Activated T-helper 1 cell treated with anti-CD3 and anti-CD28 coated beads, Interleukin-12 subunit alpha, Interleukin-12 subunit beta, Interleukin-2, Interleukin-4 antibody, amounts not matched to agents 30 ng/mL and 10 ng/mL and 1 ng/mL, durations not matched to agents 14 hours and 24 hours and 36 hours (primary cell): Measurements from ENCODE around the gene TBC1D8. TPM values are rescaled to one million over a fixed set of nuclear protein-coding genes. Genes with fewer than 3 reads are reported as not detected.

Source experiments
- DNase-seq: peaks from one replicate; pipeline ENCODE4 v3.0.0; 2021; ENCODE audit warnings: low spot score
- H3K27ac Mint-ChIP-seq: one replicate; pipeline ENCODE4 v1.8.0; 2021; ENCODE audit warnings: mild to moderate bottlenecking, mixed read lengths
- H3K27me3 Mint-ChIP-seq: one replicate; pipeline ENCODE4 v1.8.0; 2022; ENCODE audit warnings: mild to moderate bottlenecking, moderate library complexity, mixed read lengths; ENCODE audit not compliant: insufficient read depth
- H3K36me3 Mint-ChIP-seq: one replicate; pipeline ENCODE4 v1.8.0; 2021; ENCODE audit warnings: low read depth, mixed read lengths
- H3K4me1 Mint-ChIP-seq: one replicate; pipeline ENCODE4 v1.8.0; 2021; ENCODE audit warnings: low read depth, mixed read lengths
- H3K4me3 Mint-ChIP-seq: one replicate; pipeline ENCODE4 v1.8.0; 2021; ENCODE audit warnings: mild to moderate bottlenecking, moderate library complexity, mixed read lengths
- H3K9me3 Mint-ChIP-seq: one replicate; pipeline ENCODE4 v1.8.0; 2021; ENCODE audit warnings: mixed read lengths
- intact Hi-C: fragments of 100-400 bp; cut with micrococcal nuclease; formaldehyde crosslinking; loops from one replicate; pipeline ENCODE4 v1.15.1; 2024
- total RNA-seq: library from RNA; stranded (reverse); gene quantifications from 2 replicates; pipeline ENCODE4 v1.2.3, GENCODE V29; 2022

The TBC1D8 gene
- total RNA-seq, 1 donor from 2014 or later = 1.1 TPM

DNA sequence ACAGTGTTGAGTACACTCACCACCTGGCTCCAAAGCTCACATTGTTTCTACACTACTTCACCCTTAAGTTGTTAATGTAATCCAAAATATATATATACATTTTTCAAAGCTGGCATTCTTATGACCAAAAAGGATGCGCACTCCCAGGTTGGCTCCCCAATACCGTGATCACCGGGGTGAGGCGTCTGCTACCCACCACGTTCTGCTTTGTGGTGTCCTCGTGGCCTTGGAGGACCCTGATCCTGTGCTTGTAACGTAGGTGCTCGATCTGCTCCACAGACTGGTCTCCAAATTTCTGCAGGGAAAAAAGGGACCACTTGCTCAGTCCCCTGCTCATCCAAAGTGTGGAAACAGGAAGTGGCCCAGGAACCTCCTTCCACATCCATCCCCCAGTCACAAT lies 123.3 kb downstream of the TBC1D8 start:
- no peak overlapping the region for H3K27ac Mint-ChIP-seq
- intact Hi-C loops = no loop called here
- no peak overlapping the region for H3K4me3 Mint-ChIP-seq

GRCh38 chr2:101026923-101027469 lies 124.2 kb downstream of the TBC1D8 start:
- no peak overlapping the region for H3K4me3 Mint-ChIP-seq
- peaks cover 3% of the 10 kb centered on the region for H3K36me3 Mint-ChIP-seq
- H3K9me3 Mint-ChIP-seq = no peaks in the 10 kb centered on the region
- DNase-seq = no peak
- intact Hi-C loops = no loop called here
- no peaks in the 10 kb centered on the region for H3K27me3 Mint-ChIP-seq
- no peaks in the 10 kb centered on the region for H3K4me1 Mint-ChIP-seq
- no peak overlapping the region for H3K27ac Mint-ChIP-seq

More for the DNA sequence above, 123.3 kb downstream of the TBC1D8 start:
- no peaks in the 10 kb centered on the region for H3K27me3 Mint-ChIP-seq
- H3K9me3 Mint-ChIP-seq = no peaks in the 10 kb centered on the region
- DNase-seq = no peak
- no peaks in the 10 kb centered on the region for H3K36me3 Mint-ChIP-seq
- H3K4me1 Mint-ChIP-seq = no peaks in the 10 kb centered on the region

DNA sequence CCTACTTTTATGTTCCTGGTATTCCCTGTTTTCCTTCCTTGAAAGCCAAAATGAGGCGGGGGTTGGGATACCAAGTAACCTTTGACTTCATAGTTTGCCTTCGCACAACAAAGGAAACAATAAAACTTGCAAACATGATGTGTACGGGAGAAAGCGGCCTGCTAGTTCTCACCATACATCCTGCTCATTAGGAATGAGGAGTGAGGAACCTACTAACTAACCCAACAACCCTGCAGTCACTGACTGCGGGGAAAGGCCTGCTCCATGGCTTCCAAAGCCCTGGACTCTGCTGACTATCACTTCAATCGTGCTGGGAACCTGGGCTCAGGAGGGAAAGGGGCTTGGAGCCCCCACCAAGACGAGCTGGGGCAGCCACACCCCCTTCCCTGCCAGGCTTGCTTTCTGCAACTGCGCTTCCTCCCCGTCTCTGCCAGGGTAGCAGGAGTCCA lies 124.9 kb downstream of the TBC1D8 start:
- Mint-ChIP-seq H3K4me1 (no peaks in the 10 kb centered on the region), H3K36me3 (peaks cover 3% of the 10 kb centered on the region), H3K9me3 (no peaks in the 10 kb centered on the region), H3K27me3 (no peaks in the 10 kb centered on the region), H3K27ac (no peak overlapping the region), H3K4me3 (no peak overlapping the region)
- intact Hi-C loops = no loop called here
- no peak for DNase-seq

DNA sequence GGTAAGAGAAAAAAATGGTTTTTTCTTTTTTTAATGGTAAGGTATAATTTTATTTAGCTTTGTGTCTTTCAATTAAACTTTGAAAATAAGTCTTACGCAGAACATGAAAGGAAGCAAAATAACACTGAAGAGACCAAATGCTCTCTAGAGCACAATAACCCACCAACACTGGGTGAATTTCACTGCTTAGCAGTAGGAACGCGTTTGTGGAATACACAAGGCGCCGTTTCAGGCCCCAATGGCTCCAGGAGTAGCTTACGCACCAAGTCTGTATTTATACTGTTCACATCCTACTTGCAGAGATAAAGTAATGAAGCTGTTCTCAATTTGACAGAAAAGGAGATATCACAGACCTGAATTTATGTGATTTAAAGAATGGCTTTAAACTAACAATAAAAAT lies 125.6 kb downstream of the TBC1D8 start:
- no peak overlapping the region for H3K27ac Mint-ChIP-seq
- DNase-seq = no peak
- intact Hi-C loops = no loop called here
- no peaks in the 10 kb centered on the region for H3K9me3 Mint-ChIP-seq
- H3K36me3 Mint-ChIP-seq = peaks cover 7% of the 10 kb centered on the region
- no peaks in the 10 kb centered on the region for H3K27me3 Mint-ChIP-seq
- H3K4me3 Mint-ChIP-seq = no peak overlapping the region
- H3K4me1 Mint-ChIP-seq = no peaks in the 10 kb centered on the region

DNA sequence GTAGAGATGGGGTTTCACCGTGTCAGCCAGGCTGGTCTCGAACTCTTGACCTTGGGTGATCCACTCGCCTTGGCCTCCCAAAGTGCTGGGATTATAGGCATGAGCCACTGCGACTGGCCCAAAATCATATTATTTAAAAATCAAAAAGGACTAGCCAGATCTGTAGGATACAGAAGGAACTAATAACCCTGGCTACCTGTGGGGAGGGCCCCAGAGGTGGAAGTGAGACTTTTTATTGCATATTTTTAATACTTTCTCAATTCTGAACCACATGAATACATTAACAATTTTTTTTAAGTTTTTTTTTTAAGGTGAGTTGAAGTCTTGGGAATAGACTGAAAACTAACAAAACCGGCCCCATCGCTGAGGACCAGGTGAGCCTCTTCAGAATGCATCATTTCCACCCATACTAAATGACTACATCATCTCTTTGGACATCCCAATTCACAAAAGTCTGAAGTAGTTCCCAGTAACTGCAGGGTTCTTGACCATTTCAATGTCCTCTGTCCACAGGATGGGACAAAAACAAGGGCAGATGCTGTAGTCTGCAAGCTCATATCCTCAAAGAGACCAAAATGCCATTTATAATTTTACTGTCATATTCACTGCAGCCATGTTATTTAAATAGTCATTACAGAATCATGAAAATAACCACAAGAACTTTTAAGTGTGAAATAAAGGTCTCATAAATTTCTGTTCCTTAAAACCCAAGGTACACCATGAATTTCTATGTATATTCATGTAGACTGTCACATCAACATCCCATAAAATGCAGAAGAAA lies 127.7 kb downstream of the TBC1D8 start:
- H3K36me3 Mint-ChIP-seq = peaks cover 17% of the 10 kb centered on the region
- no peaks in the 10 kb centered on the region for H3K27me3 Mint-ChIP-seq
- H3K27ac Mint-ChIP-seq = no peak overlapping the region
- H3K4me3 Mint-ChIP-seq = no peak overlapping the region
- DNase-seq = no peak
- no peaks in the 10 kb centered on the region for H3K4me1 Mint-ChIP-seq
- intact Hi-C loops = no loop called here
- H3K9me3 Mint-ChIP-seq = no peaks in the 10 kb centered on the region

- Mint-ChIP-seq H3K9me3 (no peaks in the 10 kb centered on the region), H3K27me3 (no peaks in the 10 kb centered on the region), H3K27ac (no peak overlapping the region), H3K4me1 (no peaks in the 10 kb centered on the region), H3K4me3 (no peak overlapping the region), H3K36me3 (peaks cover 17% of the 10 kb centered on the region)
- intact Hi-C loops = no loop called here
- DNase-seq = no peak
These were observed 129.0 kb downstream of the TBC1D8 start for GRCh38 chr2:101022221-101022620.

GRCh38 chr2:101018934-101019333 lies 132.2 kb downstream of the TBC1D8 start:
- peak overlapping the region; percentile 55 for H3K27ac Mint-ChIP-seq
- no peaks in the 10 kb centered on the region for H3K9me3 Mint-ChIP-seq
- intact Hi-C loops = loop anchor here (10.0 kb wide), 2 partner anchors 366 to 456 kb away; partner anchors contain the start of genes CREG2 and RFX8
- no peaks in the 10 kb centered on the region for H3K27me3 Mint-ChIP-seq
- no peak overlapping the region for H3K4me3 Mint-ChIP-seq
- DNase-seq = no peak
- no peaks in the 10 kb centered on the region for H3K4me1 Mint-ChIP-seq
- peaks cover 28% of the 10 kb centered on the region for H3K36me3 Mint-ChIP-seq

DNA sequence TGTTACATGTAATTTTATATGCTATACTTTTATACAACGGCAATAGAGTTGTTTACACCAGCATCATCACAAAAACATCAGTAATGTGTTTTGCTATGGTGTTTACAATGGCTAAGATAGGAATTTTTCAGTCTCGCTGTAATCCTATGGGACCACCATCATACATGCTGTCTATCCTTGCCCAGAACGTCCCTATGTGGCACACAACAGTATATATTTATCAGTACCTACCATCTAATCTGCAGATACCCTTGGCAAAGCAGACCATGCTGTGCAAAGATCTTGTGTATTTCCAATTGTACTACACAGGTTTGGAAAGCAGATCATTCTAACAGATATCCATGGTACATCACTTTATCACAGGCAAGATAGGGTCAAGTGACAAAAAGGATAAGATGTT lies 133.8 kb downstream of the TBC1D8 start:
- H3K27ac Mint-ChIP-seq = no peak overlapping the region
- no peaks in the 10 kb centered on the region for H3K27me3 Mint-ChIP-seq
- peaks cover 6% of the 10 kb centered on the region for H3K4me1 Mint-ChIP-seq
- H3K4me3 Mint-ChIP-seq = no peak overlapping the region
- no peak for DNase-seq
- intact Hi-C loops = loop anchor here (10.0 kb wide), 2 partner anchors 367 to 457 kb away; partner anchors contain the start of genes CREG2 and RFX8
- H3K36me3 Mint-ChIP-seq = peaks cover 34% of the 10 kb centered on the region
- no peaks in the 10 kb centered on the region for H3K9me3 Mint-ChIP-seq

- Mint-ChIP-seq H3K9me3 (no peaks in the 10 kb centered on the region), H3K27me3 (no peaks in the 10 kb centered on the region), H3K4me1 (peaks cover 23% of the 10 kb centered on the region), H3K27ac (no peak overlapping the region), H3K36me3 (peaks cover 37% of the 10 kb centered on the region), H3K4me3 (no peak overlapping the region)
- DNase-seq = no peak
- intact Hi-C loops = loop anchor here (10.0 kb wide), 2 partner anchors 370 to 460 kb away; partner anchors contain the start of genes CREG2 and RFX8
These were observed 136.8 kb downstream of the TBC1D8 start for GRCh38 chr2:101014264-101014857.

DNA sequence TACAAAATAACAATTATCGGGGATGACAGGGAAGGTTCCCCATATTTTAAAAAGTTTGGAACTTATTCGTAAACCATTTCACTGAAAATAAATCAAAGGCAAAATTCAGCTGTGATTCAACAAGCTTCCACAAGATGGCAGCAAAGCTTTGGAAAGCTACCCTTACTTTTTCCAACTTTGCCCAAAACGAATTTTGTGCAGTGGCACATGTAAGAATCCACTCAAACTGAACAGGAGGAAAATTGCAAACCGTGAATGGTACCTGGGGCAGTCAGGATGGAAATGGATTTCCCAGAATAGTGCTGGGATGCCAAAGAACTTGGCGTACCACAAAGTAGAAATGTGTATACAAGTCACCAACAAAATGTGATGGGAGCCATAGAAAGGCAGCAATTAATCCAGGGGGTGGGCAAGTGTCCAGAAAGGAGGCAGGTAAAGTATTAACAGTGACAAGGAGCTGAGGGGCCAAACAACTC lies 138.4 kb downstream of the TBC1D8 start:
- peaks cover 36% of the 10 kb centered on the region for H3K4me1 Mint-ChIP-seq
- no peaks in the 10 kb centered on the region for H3K9me3 Mint-ChIP-seq
- DNase-seq = peak; percentile 19
- intact Hi-C loops = loop anchor here (1.0 to 10.0 kb wide), 6 partner anchors 10 to 462 kb away; partner anchors contain the start of genes CNOT11, CREG2, RFX8 and RPL31
- peak overlapping the region; percentile 41 for H3K27ac Mint-ChIP-seq
- peaks cover 40% of the 10 kb centered on the region for H3K36me3 Mint-ChIP-seq
- H3K27me3 Mint-ChIP-seq = no peaks in the 10 kb centered on the region
- H3K4me3 Mint-ChIP-seq = no peak overlapping the region

GRCh38 chr2:101012054-101012705 lies 139.0 kb downstream of the TBC1D8 start:
- intact Hi-C loops = loop anchor here (1.0 to 10.0 kb wide), 6 partner anchors 10 to 463 kb away; partner anchors contain the start of genes CNOT11, CREG2, RFX8 and RPL31
- no peaks in the 10 kb centered on the region for H3K27me3 Mint-ChIP-seq
- peaks cover 42% of the 10 kb centered on the region for H3K4me1 Mint-ChIP-seq
- peak overlapping the region; percentile 46 for H3K27ac Mint-ChIP-seq
- no peak for DNase-seq
- no peaks in the 10 kb centered on the region for H3K9me3 Mint-ChIP-seq
- no peak overlapping the region for H3K4me3 Mint-ChIP-seq
- H3K36me3 Mint-ChIP-seq = peaks cover 45% of the 10 kb centered on the region

GRCh38 chr2:101011152-101011551 lies 140.0 kb downstream of the TBC1D8 start:
- H3K4me1 Mint-ChIP-seq = peaks cover 47% of the 10 kb centered on the region
- no peak overlapping the region for H3K4me3 Mint-ChIP-seq
- peaks cover 49% of the 10 kb centered on the region for H3K36me3 Mint-ChIP-seq
- H3K9me3 Mint-ChIP-seq = no peaks in the 10 kb centered on the region
- intact Hi-C loops = loop anchor here (10.0 kb wide), 2 partner anchors 374 to 464 kb away; partner anchors contain the start of genes CREG2 and RFX8
- H3K27me3 Mint-ChIP-seq = no peaks in the 10 kb centered on the region
- no peak for DNase-seq
- H3K27ac Mint-ChIP-seq = peak overlapping the region; percentile 41
